Activated CD8-positive, alpha-beta T cell treated with anti-CD3 and anti-CD28 coated beads, Interleukin-2, amount 10 ng/mL, durations not matched to agents 7 days and 5 days (primary cell): ENCODE results near the gene DOCK4. TPM values are rescaled to one million over a fixed set of nuclear protein-coding genes. Genes with fewer than 3 reads are reported as not detected.

Experiments used
- ATAC-seq: fragments of 150-1000 bp; cut with Tn5 transposase; one replicate; pipeline ENCODE4 v1.10.0; 2021; ENCODE audit warnings: moderate library complexity
- CTCF ChIA-PET: fragments of 350-600 bp; sonication (Branson Sonifier 250); formaldehyde crosslinking; loops from one replicate; lab custom pipeline; 2021; ENCODE audit warnings: antibody characterized with exemption; lab: Charles Lee
- POLR2A ChIA-PET: fragments of 350-600 bp; sonication (Branson Sonifier 250); formaldehyde crosslinking; loops from one replicate; lab custom pipeline; 2021; ENCODE audit warnings: antibody characterized with exemption; lab: Charles Lee
- DNase-seq: peaks from one replicate; pipeline ENCODE4 v3.0.0-alpha.2; 2020
- H3K27ac Mint-ChIP-seq: one replicate; pipeline ENCODE4 v1.8.0; 2021; ENCODE audit warnings: mild to moderate bottlenecking, mixed read lengths
- H3K27me3 Mint-ChIP-seq: one replicate; pipeline ENCODE4 v1.8.0; 2021; ENCODE audit warnings: low read depth, mixed read lengths
- H3K36me3 Mint-ChIP-seq: one replicate; pipeline ENCODE4 v1.8.0; 2021; ENCODE audit warnings: low read depth, mixed read lengths
- H3K4me1 Mint-ChIP-seq: one replicate; pipeline ENCODE4 v1.8.0; 2021; ENCODE audit warnings: low read depth, mixed read lengths
- H3K4me3 Mint-ChIP-seq: one replicate; pipeline ENCODE4 v1.8.0; 2021; ENCODE audit warnings: mild to moderate bottlenecking, mixed read lengths
- H3K9me3 Mint-ChIP-seq: one replicate; pipeline ENCODE4 v1.8.0; 2022; ENCODE audit warnings: mixed read lengths; ENCODE audit not compliant: insufficient read depth
- total RNA-seq, 2 experiments: library from RNA; stranded (reverse); gene quantifications; one replicate each; pipeline ENCODE4 v1.2.3, GENCODE V29; 2021

DOCK4 gene
- total RNA-seq, 2 experiments from 2014 or later: 0.10 to 0.18 TPM

DNA sequence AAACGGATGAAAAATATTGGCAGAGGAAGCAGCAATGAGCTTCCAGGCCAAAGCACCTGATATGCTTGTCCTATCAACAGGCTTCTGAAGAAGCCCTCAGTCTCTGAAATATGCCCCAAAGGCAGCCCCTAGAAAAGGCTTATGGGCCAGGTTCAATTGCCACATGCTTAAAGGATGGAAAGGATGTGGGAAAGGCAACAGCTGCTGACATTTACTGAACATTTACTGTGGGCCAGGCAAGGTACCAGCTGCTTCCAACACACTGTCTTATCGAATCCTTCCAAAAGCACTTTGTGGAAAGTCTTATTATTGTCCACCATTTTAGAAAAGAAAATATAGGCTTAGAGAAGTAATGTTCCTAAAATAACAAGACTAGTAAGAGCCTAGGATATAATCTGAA is 56.5 kb downstream of the DOCK4 start:
- Mint-ChIP-seq H3K9me3 (no peaks in the 10 kb centered on the region), H3K36me3 (no peaks in the 10 kb centered on the region), H3K4me3 (no peak overlapping the region), H3K27ac (no peak overlapping the region), H3K27me3 (peaks cover 21% of the 10 kb centered on the region), H3K4me1 (no peaks in the 10 kb centered on the region)
- POLR2A ChIA-PET: no interaction called here
- DNase-seq (no peak), ATAC-seq (no peak)
- CTCF ChIA-PET: no interaction called here

GRCh38 chr7:112147793-112148361 is 58.3 kb downstream of the DOCK4 start:
- no peaks in the 10 kb centered on the region for H3K4me1 Mint-ChIP-seq
- ChIA-PET CTCF (no interaction called here), POLR2A (no interaction called here)
- no peak overlapping the region for H3K27ac Mint-ChIP-seq
- no peak overlapping the region for H3K4me3 Mint-ChIP-seq
- H3K36me3 Mint-ChIP-seq: no peaks in the 10 kb centered on the region
- ATAC-seq (no peak), DNase-seq (no peak)
- no peaks in the 10 kb centered on the region for H3K9me3 Mint-ChIP-seq
- H3K27me3 Mint-ChIP-seq: peaks cover 16% of the 10 kb centered on the region

GRCh38 chr7:112145206-112145605 is 61.0 kb downstream of the DOCK4 start:
- POLR2A ChIA-PET: no interaction called here
- no peak overlapping the region for H3K4me3 Mint-ChIP-seq
- CTCF ChIA-PET: no interaction called here
- no peak for ATAC-seq
- DNase-seq: no peak
- no peaks in the 10 kb centered on the region for H3K9me3 Mint-ChIP-seq
- no peak overlapping the region for H3K27ac Mint-ChIP-seq
- peaks cover 10% of the 10 kb centered on the region for H3K27me3 Mint-ChIP-seq
- H3K36me3 Mint-ChIP-seq: no peaks in the 10 kb centered on the region
- no peaks in the 10 kb centered on the region for H3K4me1 Mint-ChIP-seq

- ChIA-PET POLR2A (no interaction called here), CTCF (no interaction called here)
- no peaks in the 10 kb centered on the region for H3K4me1 Mint-ChIP-seq
- no peak overlapping the region for H3K4me3 Mint-ChIP-seq
- peaks cover 7% of the 10 kb centered on the region for H3K27me3 Mint-ChIP-seq
- DNase-seq (no peak), ATAC-seq (no peak)
- no peaks in the 10 kb centered on the region for H3K9me3 Mint-ChIP-seq
- H3K27ac Mint-ChIP-seq: no peak overlapping the region
- no peaks in the 10 kb centered on the region for H3K36me3 Mint-ChIP-seq
Observed at GRCh38 chr7:112144284-112145059, 61.7 kb downstream of the DOCK4 start.

DNA sequence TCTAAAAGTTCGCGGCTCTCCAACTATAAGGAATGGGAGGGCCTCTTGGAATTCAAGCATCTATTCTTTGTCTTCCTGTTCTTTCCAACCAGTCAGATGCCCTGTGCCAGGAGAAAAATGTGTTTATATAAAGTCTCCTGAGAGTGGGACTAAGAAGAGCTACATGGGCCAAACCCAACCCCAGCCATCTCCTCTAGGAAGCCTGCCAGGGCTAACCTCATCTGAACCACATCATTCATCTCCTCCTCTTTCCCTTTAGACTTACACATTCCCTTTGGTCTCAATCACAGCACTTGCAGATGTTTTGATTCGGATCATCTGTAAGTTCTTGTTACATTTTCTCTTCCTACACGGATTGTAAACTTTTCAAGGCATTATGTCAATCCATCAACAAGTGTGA is 62.6 kb downstream of the DOCK4 start:
- peaks cover 7% of the 10 kb centered on the region for H3K27me3 Mint-ChIP-seq
- H3K4me3 Mint-ChIP-seq: no peak overlapping the region
- no peak overlapping the region for H3K27ac Mint-ChIP-seq
- CTCF ChIA-PET: no interaction called here
- H3K4me1 Mint-ChIP-seq: no peaks in the 10 kb centered on the region
- H3K36me3 Mint-ChIP-seq: no peaks in the 10 kb centered on the region
- POLR2A ChIA-PET: no interaction called here
- no peaks in the 10 kb centered on the region for H3K9me3 Mint-ChIP-seq
- DNase-seq (no peak), ATAC-seq (no peak)

- Mint-ChIP-seq H3K9me3 (no peaks in the 10 kb centered on the region), H3K27ac (no peak overlapping the region), H3K4me3 (no peak overlapping the region), H3K4me1 (no peaks in the 10 kb centered on the region), H3K36me3 (no peaks in the 10 kb centered on the region), H3K27me3 (peaks cover 7% of the 10 kb centered on the region)
- CTCF ChIA-PET: no interaction called here
- ATAC-seq (no peak), DNase-seq (no peak)
- POLR2A ChIA-PET: no interaction called here
Observed at GRCh38 chr7:112143136-112143535, 63.1 kb downstream of the DOCK4 start.

DNA sequence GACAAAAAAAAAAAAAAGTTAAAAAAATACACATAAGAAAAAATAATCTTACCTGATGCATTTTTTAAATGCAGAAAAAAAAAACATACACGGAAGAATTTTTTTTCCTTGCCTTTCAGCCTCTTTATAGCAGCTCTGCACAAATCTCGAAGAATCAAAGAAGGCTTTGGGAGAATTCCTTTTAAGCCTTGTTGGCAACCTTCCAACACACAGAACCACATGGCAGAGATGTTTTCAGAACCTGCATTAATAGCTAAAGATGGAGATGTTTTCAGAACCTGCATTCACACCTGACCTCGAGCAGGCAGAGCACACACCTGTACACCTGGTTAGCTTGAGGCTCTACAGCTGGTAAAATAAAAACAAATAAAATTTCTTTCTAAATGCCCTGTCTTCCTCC is 65.6 kb downstream of the DOCK4 start:
- no peak for ATAC-seq
- Mint-ChIP-seq H3K9me3 (no peaks in the 10 kb centered on the region), H3K4me3 (no peak overlapping the region), H3K4me1 (no peaks in the 10 kb centered on the region), H3K27ac (no peak overlapping the region), H3K27me3 (no peaks in the 10 kb centered on the region), H3K36me3 (no peaks in the 10 kb centered on the region)
- DNase-seq: no peak
- POLR2A ChIA-PET: interaction anchor here (0.6 kb wide), 1 partner anchor 173 kb away, joined by 5 read pairs; no protein-coding TSS in a partner anchor
- CTCF ChIA-PET: no interaction called here

- ATAC-seq (no peak), DNase-seq (no peak)
- ChIA-PET CTCF (interaction anchor here (0.6 kb wide), 1 partner anchor 578 kb away, joined by 3 read pairs; no protein-coding TSS in a partner anchor), POLR2A (no interaction called here)
- no peaks in the 10 kb centered on the region for H3K9me3 Mint-ChIP-seq
- H3K4me3 Mint-ChIP-seq: no peak overlapping the region
- no peaks in the 10 kb centered on the region for H3K27me3 Mint-ChIP-seq
- no peak overlapping the region for H3K27ac Mint-ChIP-seq
- no peaks in the 10 kb centered on the region for H3K4me1 Mint-ChIP-seq
- no peaks in the 10 kb centered on the region for H3K36me3 Mint-ChIP-seq
Observed at GRCh38 chr7:112138938-112139337, 67.3 kb downstream of the DOCK4 start.

- H3K4me1 Mint-ChIP-seq: no peaks in the 10 kb centered on the region
- H3K27ac Mint-ChIP-seq: no peak overlapping the region
- no peak for DNase-seq
- ChIA-PET CTCF (interaction anchor here (0.6 kb wide), 1 partner anchor 577 kb away, joined by 3 read pairs; no protein-coding TSS in a partner anchor), POLR2A (no interaction called here)
- no peaks in the 10 kb centered on the region for H3K9me3 Mint-ChIP-seq
- no peak overlapping the region for H3K4me3 Mint-ChIP-seq
- H3K36me3 Mint-ChIP-seq: no peaks in the 10 kb centered on the region
- ATAC-seq: no peak
- H3K27me3 Mint-ChIP-seq: no peaks in the 10 kb centered on the region
Observed at GRCh38 chr7:112138325-112138852, 67.8 kb downstream of the DOCK4 start.

GRCh38 chr7:112137141-112138101 is 68.8 kb downstream of the DOCK4 start:
- H3K9me3 Mint-ChIP-seq: no peaks in the 10 kb centered on the region
- no peaks in the 10 kb centered on the region for H3K36me3 Mint-ChIP-seq
- POLR2A ChIA-PET: no interaction called here
- H3K4me1 Mint-ChIP-seq: no peaks in the 10 kb centered on the region
- no peaks in the 10 kb centered on the region for H3K27me3 Mint-ChIP-seq
- CTCF ChIA-PET: no interaction called here
- ATAC-seq (no peak), DNase-seq (no peak)
- H3K27ac Mint-ChIP-seq: no peak overlapping the region
- H3K4me3 Mint-ChIP-seq: no peak overlapping the region

GRCh38 chr7:112136271-112137008 is 69.8 kb downstream of the DOCK4 start:
- Mint-ChIP-seq H3K27me3 (peaks cover 2% of the 10 kb centered on the region), H3K36me3 (no peaks in the 10 kb centered on the region), H3K4me1 (no peaks in the 10 kb centered on the region), H3K27ac (no peak overlapping the region), H3K4me3 (no peak overlapping the region), H3K9me3 (no peaks in the 10 kb centered on the region)
- no peak for DNase-seq
- ChIA-PET POLR2A (no interaction called here), CTCF (no interaction called here)
- ATAC-seq: no peak
